Measurements from ENCODE around the gene MGMT.

Gene MGMT

GRCh38 chr10:129494176-129494575 is 27.1 kb downstream of the MGMT start:
- in situ Hi-C loops (cut with MboI; ENCODE audit: low sequenced_read_pairs) = no loop called here

DNA sequence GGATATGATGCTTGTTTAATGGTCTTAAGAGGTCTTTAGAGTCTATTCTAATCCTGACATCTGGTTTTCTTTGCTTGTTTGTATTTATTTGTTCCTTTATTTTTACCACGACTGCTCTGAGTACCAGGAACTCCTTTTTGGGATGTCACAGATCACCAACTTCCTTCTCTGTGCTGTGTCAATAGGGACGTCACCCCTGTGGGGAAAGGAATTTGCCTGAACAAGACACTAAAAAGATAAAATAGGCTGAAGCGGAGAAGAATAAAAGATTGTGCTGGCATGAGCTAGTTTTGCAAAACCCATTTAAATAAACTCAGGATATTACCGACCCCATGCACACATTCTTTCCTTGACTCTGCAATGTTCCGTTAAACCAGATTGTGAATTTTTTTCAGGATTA is 27.7 kb downstream of the MGMT start:
- in situ Hi-C loops (cut with MboI; ENCODE audit: low sequenced_read_pairs) = no loop called here

GRCh38 chr10:129495256-129495655 is 28.2 kb downstream of the MGMT start:
- in situ Hi-C loops (cut with MboI; ENCODE audit: low sequenced_read_pairs) = no loop called here

GRCh38 chr10:129495698-129496097 is 28.7 kb downstream of the MGMT start:
- in situ Hi-C loops (cut with MboI; ENCODE audit: low sequenced_read_pairs) = no loop called here

GRCh38 chr10:129497013-129497412 is 30.0 kb downstream of the MGMT start:
- in situ Hi-C loops (cut with MboI; ENCODE audit: low sequenced_read_pairs) = no loop called here

DNA sequence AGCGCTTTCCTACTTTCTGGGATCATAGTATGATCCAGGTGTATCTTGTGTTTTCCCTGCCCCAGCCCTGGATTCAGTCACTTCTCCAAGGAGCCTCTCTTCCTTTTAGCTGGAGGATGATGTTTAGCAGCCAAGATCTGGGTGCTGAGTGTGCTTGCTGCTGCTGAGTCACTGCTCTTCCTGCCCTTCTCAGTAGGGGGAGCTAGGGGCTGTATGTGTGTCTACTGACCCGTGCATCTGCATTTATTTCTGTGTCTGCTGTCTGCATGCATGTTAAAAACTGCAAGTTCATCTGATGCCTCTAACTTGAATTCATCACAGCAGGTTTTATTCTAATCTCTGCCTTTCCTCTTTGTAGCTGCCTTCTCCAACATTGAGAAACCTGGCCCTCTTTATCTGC is 31.6 kb downstream of the MGMT start:
- in situ Hi-C loops (cut with MboI; ENCODE audit: low sequenced_read_pairs) = no loop called here

GRCh38 chr10:129500617-129501339 is 33.7 kb downstream of the MGMT start:
- in situ Hi-C loops (cut with MboI; ENCODE audit: low sequenced_read_pairs) = no loop called here

- in situ Hi-C loops (cut with MboI; ENCODE audit: low sequenced_read_pairs) = no loop called here
These were observed 34.8 kb downstream of the MGMT start for GRCh38 chr10:129501652-129502436.

DNA sequence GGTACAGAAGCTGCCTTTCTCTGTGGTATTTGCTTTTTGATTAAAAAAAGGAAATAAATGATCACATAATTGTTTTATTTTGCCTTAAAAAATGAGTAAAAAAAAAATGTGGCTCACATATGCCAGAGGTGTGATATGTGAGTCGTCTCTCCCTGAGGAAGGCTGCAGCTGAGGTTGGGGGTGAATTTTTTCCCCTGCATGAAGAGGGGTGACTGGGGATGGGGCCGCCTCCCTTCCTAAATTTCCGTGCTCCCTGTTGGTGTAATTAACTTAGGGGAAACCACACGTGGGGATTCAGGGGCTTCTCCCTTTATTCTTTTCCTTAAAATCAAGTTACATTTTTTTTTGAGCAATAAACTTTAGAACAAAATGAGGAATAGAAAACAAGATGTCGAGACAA is 35.4 kb downstream of the MGMT start:
- in situ Hi-C loops (cut with MboI; ENCODE audit: low sequenced_read_pairs) = no loop called here

DNA sequence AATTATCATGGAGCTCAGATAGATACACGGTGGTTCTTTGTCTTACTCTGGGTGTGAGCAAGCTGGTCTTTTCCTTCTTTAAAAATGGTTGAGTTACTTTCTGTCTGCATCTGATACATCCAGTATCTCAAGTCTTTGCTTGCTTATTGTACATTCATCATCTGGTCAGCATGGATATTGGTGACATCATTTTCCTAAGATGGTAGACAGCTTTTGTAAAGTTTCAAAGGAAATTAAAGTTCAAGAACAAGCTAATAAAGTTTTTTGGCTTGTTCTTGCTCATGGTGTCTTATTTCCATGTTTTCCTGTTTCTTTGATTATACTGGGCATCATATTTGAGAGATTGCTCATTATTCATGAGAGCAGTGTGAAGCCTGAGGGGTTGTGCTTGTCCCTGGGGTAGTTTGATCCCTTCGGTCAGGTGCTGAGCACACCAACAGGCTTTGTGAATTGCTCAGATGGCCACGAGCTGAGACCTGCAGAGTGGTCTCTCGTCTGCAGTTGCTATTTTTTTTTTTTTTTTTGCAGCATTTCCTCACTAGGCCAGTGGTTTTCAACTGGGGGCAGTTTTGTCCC is 38.5 kb downstream of the MGMT start:
- in situ Hi-C loops (cut with MboI; ENCODE audit: low sequenced_read_pairs) = no loop called here

DNA sequence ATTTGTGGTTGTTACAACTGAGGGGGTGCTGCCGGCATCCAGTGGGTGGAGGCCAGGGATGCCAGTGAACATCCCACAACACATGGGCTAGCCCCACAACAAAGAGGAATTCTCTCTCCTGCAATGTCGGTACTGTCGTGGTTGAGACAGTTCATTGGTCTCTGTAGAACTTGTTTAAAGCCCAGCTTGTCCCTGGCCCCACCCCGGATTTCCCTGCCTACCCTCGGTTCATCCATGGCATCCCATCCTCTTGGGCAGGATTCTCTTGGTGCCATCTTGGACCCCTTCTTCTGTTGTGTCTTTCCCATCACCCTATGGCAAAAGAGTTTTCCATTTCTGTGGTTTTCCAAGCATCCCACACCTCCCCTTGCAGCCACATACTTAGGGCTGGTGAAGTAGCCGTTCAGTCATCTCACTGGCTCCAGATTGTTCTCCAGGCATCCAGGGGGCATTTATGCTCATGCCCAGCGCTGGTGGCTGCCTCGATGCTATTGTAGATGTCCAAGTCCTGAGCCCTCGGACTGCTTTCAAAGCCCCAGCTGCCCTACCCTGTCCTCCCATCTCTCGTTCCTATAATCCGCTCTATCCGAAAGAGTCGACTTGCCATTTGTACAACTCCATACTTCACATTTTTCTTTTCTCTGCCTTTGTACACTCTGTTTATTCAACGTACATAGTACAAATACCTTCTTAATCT is 39.2 kb downstream of the MGMT start:
- in situ Hi-C loops (cut with MboI; ENCODE audit: low sequenced_read_pairs) = no loop called here

GRCh38 chr10:129507216-129507889 is 40.3 kb downstream of the MGMT start:
- in situ Hi-C loops (cut with MboI; ENCODE audit: low sequenced_read_pairs) = no loop called here

- in situ Hi-C loops (cut with MboI; ENCODE audit: low sequenced_read_pairs) = no loop called here
These were observed 42.1 kb downstream of the MGMT start for GRCh38 chr10:129509155-129509554.

- in situ Hi-C loops (cut with MboI; ENCODE audit: low sequenced_read_pairs) = no loop called here
These were observed 42.8 kb downstream of the MGMT start for GRCh38 chr10:129509835-129510234.

DNA sequence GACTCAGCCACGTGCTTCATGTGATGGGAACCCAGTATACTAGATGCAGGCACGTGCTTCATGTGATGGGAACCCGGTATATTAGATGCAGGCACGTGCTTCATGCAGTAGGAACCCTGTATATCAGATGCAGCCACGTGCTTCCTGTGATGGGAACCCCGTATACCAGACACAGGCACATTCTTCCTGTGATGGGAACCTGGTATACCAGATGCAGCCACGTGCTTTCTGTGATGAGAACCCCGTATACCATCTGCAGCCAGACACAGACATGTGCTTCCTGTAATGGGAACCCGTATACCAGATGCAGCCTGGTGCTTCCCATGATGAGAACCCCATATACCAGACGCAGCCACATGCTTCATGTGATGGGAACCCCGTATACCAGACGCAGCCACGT is 44.0 kb downstream of the MGMT start:
- in situ Hi-C loops (cut with MboI; ENCODE audit: low sequenced_read_pairs) = no loop called here

DNA sequence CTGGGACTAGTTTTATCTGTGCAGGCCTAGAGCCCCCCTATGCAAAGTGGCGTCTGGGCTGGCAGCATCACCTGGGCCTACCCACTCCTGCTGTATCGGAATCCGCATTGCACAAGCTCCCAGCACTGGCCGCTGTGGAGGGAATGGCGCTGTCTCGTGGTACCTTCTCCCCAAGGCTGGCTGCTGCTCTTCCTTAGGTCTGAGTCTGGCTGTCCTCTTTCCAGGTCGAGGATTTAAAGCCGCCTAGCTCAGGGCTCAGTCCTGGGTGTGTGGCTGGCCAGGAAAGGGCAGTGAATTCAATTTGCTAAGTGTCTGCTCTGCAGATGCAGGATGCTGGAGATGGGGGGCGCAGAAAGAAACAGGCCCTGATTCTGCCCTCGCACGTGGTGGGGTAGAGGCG is 44.7 kb downstream of the MGMT start:
- in situ Hi-C loops (cut with MboI; ENCODE audit: low sequenced_read_pairs) = no loop called here

GRCh38 chr10:129513312-129513711 is 46.3 kb downstream of the MGMT start:
- in situ Hi-C loops (cut with MboI; ENCODE audit: low sequenced_read_pairs) = no loop called here

DNA sequence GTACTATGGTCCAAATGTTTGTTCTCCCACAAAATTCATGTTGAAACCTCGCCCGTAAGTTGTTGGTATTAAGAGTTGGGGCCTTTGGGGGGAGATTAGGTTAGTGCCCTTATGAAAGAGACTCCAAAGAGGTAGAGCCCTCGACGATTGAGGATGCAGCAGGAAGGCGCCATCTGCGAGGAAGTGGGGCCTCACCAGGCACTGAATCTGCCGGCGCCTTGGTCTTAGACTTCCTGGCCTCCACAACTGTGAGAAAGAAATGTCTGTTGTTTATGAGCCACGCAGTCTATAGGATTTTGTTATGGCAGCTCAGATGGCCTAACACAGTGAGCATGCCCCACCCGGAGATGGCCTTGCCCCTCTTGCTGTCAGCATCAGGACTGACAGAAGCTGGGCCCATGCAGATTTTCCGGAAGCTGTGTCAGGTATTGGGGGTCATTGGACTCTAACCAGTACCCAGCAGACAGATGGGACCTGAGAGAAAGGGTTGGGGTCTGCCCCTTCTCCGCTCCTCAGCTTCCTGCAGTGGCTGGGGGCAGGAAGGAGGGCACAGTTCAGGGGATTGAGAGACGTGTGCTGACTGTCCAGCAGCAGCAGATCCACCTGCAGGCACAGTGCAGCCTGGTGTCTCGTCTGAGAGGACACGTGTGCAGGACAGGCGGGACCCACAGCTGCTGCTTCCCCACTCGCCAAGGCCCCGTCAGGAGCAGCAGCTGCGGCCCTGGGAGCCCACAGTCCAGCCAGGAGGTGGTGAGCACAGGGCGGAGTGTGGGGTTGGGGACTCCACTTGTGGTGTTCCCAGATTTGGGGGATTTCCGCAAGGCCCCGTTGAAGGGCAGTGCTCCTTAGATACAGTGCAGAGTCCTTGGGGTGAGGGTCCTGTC is 47.8 kb downstream of the MGMT start:
- in situ Hi-C loops (cut with MboI; ENCODE audit: low sequenced_read_pairs) = no loop called here

DNA sequence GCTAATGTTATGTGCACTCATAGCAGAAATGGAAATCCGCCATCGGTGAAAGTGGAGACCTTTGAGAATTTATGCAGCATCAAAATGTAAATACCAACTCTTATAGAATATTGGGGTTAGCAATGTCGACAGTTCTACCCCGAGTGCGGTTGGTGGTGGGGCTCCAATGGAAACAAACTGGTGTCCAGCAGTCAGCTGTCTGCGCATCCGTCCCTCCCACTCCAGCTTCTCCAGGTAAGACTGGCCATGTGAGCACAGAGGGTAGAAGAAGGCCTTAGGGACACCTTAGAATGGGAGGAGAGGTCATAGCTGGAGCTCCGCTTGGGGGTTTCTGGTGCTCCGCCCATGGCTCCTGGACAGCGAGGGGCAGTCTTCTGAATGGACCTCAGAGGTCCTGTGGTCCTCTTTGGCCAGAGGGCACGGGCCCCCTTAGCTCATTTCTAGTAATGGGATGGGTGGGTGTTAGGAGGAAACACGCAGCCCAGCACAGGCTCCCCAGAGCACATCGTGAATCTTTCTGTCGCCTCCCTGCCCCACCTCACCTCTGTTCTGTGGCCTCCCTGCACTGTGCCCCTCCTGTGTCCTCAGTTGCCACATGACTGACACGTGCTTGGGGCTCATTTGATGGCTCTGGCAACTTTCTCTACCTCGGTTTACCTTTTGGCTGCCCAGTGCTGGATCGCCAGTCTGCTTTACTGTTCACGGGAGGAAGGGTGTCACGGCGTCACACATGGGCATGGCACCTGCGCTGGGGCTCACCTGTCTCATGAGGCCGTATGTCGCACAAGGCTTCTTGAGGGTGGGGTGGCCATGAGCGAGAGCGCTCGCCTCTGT is 50.0 kb downstream of the MGMT start:
- in situ Hi-C loops (cut with MboI; ENCODE audit: low sequenced_read_pairs) = no loop called here
